Neural progenitor cell (in vitro differentiated cells): ENCODE measurements around the gene SUSD6. TPM values are rescaled to one million over a fixed set of nuclear protein-coding genes. Genes with fewer than 3 reads are reported as not detected.

Experiments
- DNase-seq: peaks from one replicate; pipeline ENCODE4 v3.0.0-alpha.2; 2016; ENCODE audit warnings: low spot score
- H2AFZ ChIP-seq: fragments of 200-600 bp; sonication (generic); replicated peaks from 2 replicates; pipeline ENCODE4 v1.6.1; 2016; ENCODE audit warnings: antibody characterized with exemption
- H3F3A ChIP-seq: fragments of 200-600 bp; sonication (generic); 2 replicates; pipeline ENCODE4 v1.6.1; 2016; ENCODE audit warnings: antibody characterized with exemption, low read depth
- H3K27ac ChIP-seq: fragments of 200-600 bp; sonication (generic); 2 replicates; pipeline ENCODE4 v1.5.1; 2016; ENCODE audit warnings: mild to moderate bottlenecking
- H3K27me3 ChIP-seq: fragments of 200-600 bp; sonication (generic); 2 replicates; pipeline ENCODE4 v1.6.1; 2016; ENCODE audit warnings: mild to moderate bottlenecking, moderate library complexity
- H3K36me3 ChIP-seq: fragments of 200-600 bp; sonication (generic); 2 replicates; pipeline ENCODE4 v1.5.1; 2016
- H3K4me1 ChIP-seq: fragments of 200-600 bp; sonication (generic); 2 replicates; pipeline ENCODE4 v1.6.1; 2016; ENCODE audit warnings: mixed run types
- H3K4me2 ChIP-seq: fragments of 200-600 bp; sonication (generic); 2 replicates; pipeline ENCODE4 v1.6.1; 2016
- H3K4me3 ChIP-seq: fragments of 200-600 bp; sonication (generic); 2 replicates; pipeline ENCODE4 v1.5.1; 2016
- H3K79me2 ChIP-seq: fragments of 200-600 bp; sonication (generic); 2 replicates; pipeline ENCODE4 v1.6.1; 2016; ENCODE audit warnings: low read depth
- H3K9ac ChIP-seq: fragments of 200-600 bp; sonication (generic); 2 replicates; pipeline ENCODE4 v1.6.1; 2016
- H3K9me3 ChIP-seq: fragments of 200-600 bp; sonication (generic); 2 replicates; pipeline ENCODE4 v1.5.1; 2016; ENCODE audit warnings: low read depth
- H4K20me1 ChIP-seq: fragments of 200-600 bp; sonication (generic); 2 replicates; pipeline ENCODE4 v1.6.1; 2016; ENCODE audit warnings: low read depth
- H3K27ac Mint-ChIP-seq: 3 replicates; pipeline ENCODE4 v1.8.0; 2021; ENCODE audit warnings: mixed read lengths
- H3K27me3 Mint-ChIP-seq: 2 replicates; pipeline ENCODE4 v1.8.0; 2022; ENCODE audit warnings: low read depth, mild to moderate bottlenecking, inconsistent platforms, moderate library complexity, mixed read lengths; ENCODE audit not compliant: insufficient read depth
- H3K36me3 Mint-ChIP-seq: 3 replicates; pipeline ENCODE4 v1.8.0; 2021; ENCODE audit warnings: mixed read lengths
- H3K4me1 Mint-ChIP-seq: 3 replicates; pipeline ENCODE4 v1.8.0; 2021; ENCODE audit warnings: mixed read lengths
- H3K4me3 Mint-ChIP-seq: 3 replicates; pipeline ENCODE4 v1.8.0; 2021; ENCODE audit warnings: mild to moderate bottlenecking, moderate library complexity, mixed read lengths
- H3K9me3 Mint-ChIP-seq: 3 replicates; pipeline ENCODE4 v1.8.0; 2020; ENCODE audit warnings: mixed read lengths
- EZH2 ChIP-seq: fragments of 200-600 bp; sonication (generic); IDR thresholded peaks from 2 replicates; pipeline ENCODE4 v1.6.1; 2017; ENCODE audit warnings: antibody characterized with exemption, mild to moderate bottlenecking, moderate library complexity
- EZH2phosphoT487 ChIP-seq: fragments of 200-600 bp; sonication (generic); IDR thresholded peaks from 2 replicates; pipeline ENCODE4 v1.6.1; 2017; ENCODE audit warnings: antibody characterized with exemption
- total RNA-seq: library from RNA; depleted of rRNA; stranded (reverse); fragments of >200 nt; gene quantifications from 2 replicates; pipeline ENCODE4 v1.2.3, GENCODE V29; 2015; ENCODE audit warnings: low replicate concordance
- TF ChIP-seq, protein P1 (sequence below): fragments of 200-600 bp; sonication (generic); IDR thresholded peaks from 2 replicates; pipeline ENCODE4 v1.5.1; 2017; ENCODE audit warnings: antibody characterized with exemption, mild to moderate bottlenecking

Gene SUSD6
- total RNA-seq, 1 donor from 2014 or later = 6.3 TPM

- Histone ChIP-seq H4K20me1 (peaks cover 5% of the 10 kb centered on the region), H3K79me2 (peaks cover 10% of the 10 kb centered on the region), H2AFZ (no peak overlapping the region), H3K4me2 (peak overlapping the region; percentile 41), H3K36me3 (no peaks in the 10 kb centered on the region), H3K9me3 (no peaks in the 10 kb centered on the region), H3K27ac (peak overlapping the region; percentile 60), H3K27me3 (no peaks in the 10 kb centered on the region), H3K4me3 (no peak overlapping the region), H3K9ac (no peak overlapping the region), H3F3A (peaks cover 70% of the 10 kb centered on the region), H3K4me1 (peaks cover 66% of the 10 kb centered on the region)
- peaks cover 2% of the 10 kb centered on the region for H3K36me3 Mint-ChIP-seq
- no peaks in the 10 kb centered on the region for H3K9me3 Mint-ChIP-seq
- TF ChIP-seq, protein P1, sequence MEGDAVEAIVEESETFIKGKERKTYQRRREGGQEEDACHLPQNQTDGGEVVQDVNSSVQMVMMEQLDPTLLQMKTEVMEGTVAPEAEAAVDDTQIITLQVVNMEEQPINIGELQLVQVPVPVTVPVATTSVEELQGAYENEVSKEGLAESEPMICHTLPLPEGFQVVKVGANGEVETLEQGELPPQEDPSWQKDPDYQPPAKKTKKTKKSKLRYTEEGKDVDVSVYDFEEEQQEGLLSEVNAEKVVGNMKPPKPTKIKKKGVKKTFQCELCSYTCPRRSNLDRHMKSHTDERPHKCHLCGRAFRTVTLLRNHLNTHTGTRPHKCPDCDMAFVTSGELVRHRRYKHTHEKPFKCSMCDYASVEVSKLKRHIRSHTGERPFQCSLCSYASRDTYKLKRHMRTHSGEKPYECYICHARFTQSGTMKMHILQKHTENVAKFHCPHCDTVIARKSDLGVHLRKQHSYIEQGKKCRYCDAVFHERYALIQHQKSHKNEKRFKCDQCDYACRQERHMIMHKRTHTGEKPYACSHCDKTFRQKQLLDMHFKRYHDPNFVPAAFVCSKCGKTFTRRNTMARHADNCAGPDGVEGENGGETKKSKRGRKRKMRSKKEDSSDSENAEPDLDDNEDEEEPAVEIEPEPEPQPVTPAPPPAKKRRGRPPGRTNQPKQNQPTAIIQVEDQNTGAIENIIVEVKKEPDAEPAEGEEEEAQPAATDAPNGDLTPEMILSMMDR = no peak
- no peak for TF ChIP-seq EZH2
- no peak for TF ChIP-seq EZH2phosphoT487
- DNase-seq = no peak
- H3K4me1 Mint-ChIP-seq = peaks cover 55% of the 10 kb centered on the region
- no peak overlapping the region for H3K4me3 Mint-ChIP-seq
- H3K27me3 Mint-ChIP-seq = peaks cover 6% of the 10 kb centered on the region
- peak overlapping the region; percentile 67 for H3K27ac Mint-ChIP-seq
Observed at GRCh38 chr14:69694730-69695281, 83.4 kb downstream of the SUSD6 start.

- Mint-ChIP-seq H3K4me3 (no peak overlapping the region), H3K27ac (peak overlapping the region; percentile 27), H3K36me3 (peaks cover 2% of the 10 kb centered on the region), H3K4me1 (peaks cover 53% of the 10 kb centered on the region), H3K27me3 (peaks cover 6% of the 10 kb centered on the region), H3K9me3 (no peaks in the 10 kb centered on the region)
- DNase-seq = peak; percentile 78
- Histone ChIP-seq H3K36me3 (no peaks in the 10 kb centered on the region), H3K27ac (peak overlapping the region; percentile 54), H3K4me2 (peak overlapping the region; percentile 41), H3K4me3 (no peak overlapping the region), H2AFZ (no peak overlapping the region), H3F3A (peaks cover 65% of the 10 kb centered on the region), H3K4me1 (peaks cover 66% of the 10 kb centered on the region), H3K79me2 (peaks cover 10% of the 10 kb centered on the region), H3K9me3 (no peaks in the 10 kb centered on the region), H4K20me1 (peaks cover 5% of the 10 kb centered on the region), H3K27me3 (no peaks in the 10 kb centered on the region), H3K9ac (no peak overlapping the region)
- no peak for TF ChIP-seq EZH2
- TF ChIP-seq, protein P1 = no peak
- TF ChIP-seq EZH2phosphoT487 = no peak
Observed at GRCh38 chr14:69695322-69696203, 84.2 kb downstream of the SUSD6 start.

DNA sequence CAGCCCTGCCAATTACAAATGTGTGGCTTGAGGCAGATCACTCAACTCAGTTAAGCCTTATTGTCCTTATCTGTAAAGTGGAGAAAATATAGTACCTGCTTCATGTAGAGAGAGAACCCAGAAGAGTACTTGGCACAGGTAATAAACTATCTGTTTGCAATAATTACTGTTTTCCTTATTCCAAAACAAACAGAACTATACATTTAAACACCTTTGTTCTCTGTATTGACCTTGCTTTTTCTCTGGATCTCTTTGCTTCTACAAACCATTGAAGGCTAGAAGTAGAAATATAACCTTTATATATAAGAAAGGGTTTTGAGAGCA, 84.8 kb downstream of the SUSD6 start:
- Mint-ChIP-seq H3K4me3 (no peak overlapping the region), H3K9me3 (no peaks in the 10 kb centered on the region), H3K36me3 (peaks cover 2% of the 10 kb centered on the region), H3K4me1 (peaks cover 58% of the 10 kb centered on the region), H3K27ac (peak overlapping the region; percentile 27), H3K27me3 (peaks cover 6% of the 10 kb centered on the region)
- H3K9ac ChIP-seq = no peak overlapping the region
- peaks cover 69% of the 10 kb centered on the region for H3K4me1 ChIP-seq
- H3K27ac ChIP-seq = peak overlapping the region; percentile 54
- H3K79me2 ChIP-seq = peaks cover 10% of the 10 kb centered on the region
- peak overlapping the region; percentile 41 for H3K4me2 ChIP-seq
- no peaks in the 10 kb centered on the region for H3K9me3 ChIP-seq
- H3K4me3 ChIP-seq = no peak overlapping the region
- TF ChIP-seq, protein P1 = no peak
- TF ChIP-seq EZH2phosphoT487 = no peak
- no peak for TF ChIP-seq EZH2
- peaks cover 5% of the 10 kb centered on the region for H4K20me1 ChIP-seq
- no peak for DNase-seq
- H3F3A ChIP-seq = peaks cover 68% of the 10 kb centered on the region
- H2AFZ ChIP-seq = no peak overlapping the region
- H3K27me3 ChIP-seq = no peaks in the 10 kb centered on the region
- no peaks in the 10 kb centered on the region for H3K36me3 ChIP-seq
